ENCODE results near the gene PLA2G2A.

PLA2G2A gene

GRCh38 chr1:19973616-19974015 lies 5.8 kb downstream of the PLA2G2A start:
- DNase-seq (ENCODE audit: low read depth): no peak

- DNase-seq (ENCODE audit: low read depth): no peak
Measured at GRCh38 chr1:19971664-19972063, 7.8 kb downstream of the PLA2G2A start.

- DNase-seq (ENCODE audit: low read depth): no peak
Measured at GRCh38 chr1:19969898-19970660, 9.3 kb downstream of the PLA2G2A start.

- no peak for DNase-seq (ENCODE audit: low read depth)
Measured at GRCh38 chr1:19967808-19968207, 11.6 kb downstream of the PLA2G2A start.

GRCh38 chr1:19964542-19964941 lies 14.9 kb downstream of the PLA2G2A start:
- no peak for DNase-seq (ENCODE audit: low read depth)

GRCh38 chr1:19963636-19964035 lies 15.8 kb downstream of the PLA2G2A start:
- DNase-seq (ENCODE audit: low read depth): no peak

GRCh38 chr1:19960591-19960990 lies 18.8 kb downstream of the PLA2G2A start:
- no peak for DNase-seq (ENCODE audit: low read depth)

- no peak for DNase-seq (ENCODE audit: low read depth)
Measured at GRCh38 chr1:19957779-19958178, 21.6 kb downstream of the PLA2G2A start.

- DNase-seq (ENCODE audit: low read depth): no peak
Measured at GRCh38 chr1:19955534-19956170, 23.8 kb downstream of the PLA2G2A start.

- no peak for DNase-seq (ENCODE audit: low read depth)
Measured at GRCh38 chr1:19954059-19954458, 25.4 kb downstream of the PLA2G2A start.

GRCh38 chr1:19949016-19949415 lies 30.4 kb downstream of the PLA2G2A start:
- DNase-seq (ENCODE audit: low read depth): peak; percentile 77

- no peak for DNase-seq (ENCODE audit: low read depth)
Measured at GRCh38 chr1:19946971-19947370, 32.4 kb downstream of the PLA2G2A start.

- DNase-seq (ENCODE audit: low read depth): no peak
Measured at GRCh38 chr1:19946331-19946751, 33.1 kb downstream of the PLA2G2A start.

- DNase-seq (ENCODE audit: low read depth): no peak
Measured at GRCh38 chr1:19945914-19946313, 33.5 kb downstream of the PLA2G2A start.

GRCh38 chr1:19942657-19943056 lies 36.8 kb downstream of the PLA2G2A start:
- no peak for DNase-seq (ENCODE audit: low read depth)

- peak; percentile 87 for DNase-seq (ENCODE audit: low read depth)
Measured at GRCh38 chr1:19942088-19942487, 37.3 kb downstream of the PLA2G2A start.

- no peak for DNase-seq (ENCODE audit: low read depth)
Measured at GRCh38 chr1:19941206-19941568, 38.2 kb downstream of the PLA2G2A start.

GRCh38 chr1:19940486-19941205 lies 38.8 kb downstream of the PLA2G2A start:
- no peak for DNase-seq (ENCODE audit: low read depth)

GRCh38 chr1:19938472-19938871 lies 40.9 kb downstream of the PLA2G2A start:
- DNase-seq (ENCODE audit: low read depth): peak; percentile 6

- no peak for DNase-seq (ENCODE audit: low read depth)
Measured at GRCh38 chr1:19936061-19936750, 43.2 kb downstream of the PLA2G2A start.

GRCh38 chr1:19934336-19934735 lies 45.1 kb downstream of the PLA2G2A start:
- no peak for DNase-seq (ENCODE audit: low read depth)

GRCh38 chr1:19932866-19933265 lies 46.6 kb downstream of the PLA2G2A start:
- DNase-seq (ENCODE audit: low read depth): no peak

- DNase-seq (ENCODE audit: low read depth): peak; percentile 12
Measured at GRCh38 chr1:19927130-19927421, 52.3 kb downstream of the PLA2G2A start.
